AG04450 (cell line): ENCODE measurements around the gene ZNF516. TPM values are rescaled to one million over a fixed set of nuclear protein-coding genes. Genes with fewer than 3 reads are reported as not detected.

Source experiments
- CTCF ChIA-PET: fragments of 300-600, 350-600 bp; formaldehyde crosslinking; extraction: SDS; loops from one replicate; lab custom pipeline; 2022; ENCODE audit warnings: antibody characterized with exemption, inconsistent platforms; lab: Charles Lee
- POLR2A ChIA-PET: fragments of 350-600 bp; formaldehyde crosslinking; extraction: SDS; loops from one replicate; lab custom pipeline; 2021; ENCODE audit warnings: antibody characterized with exemption, inconsistent platforms; lab: Yijun Ruan, JAX
- DNase-seq: peaks from one replicate; pipeline ENCODE4 v3.0.0-alpha.2; 2011; ENCODE audit warnings: low read depth, low spot score
- H3K27ac ChIP-seq: one replicate; pipeline ENCODE4 v1.5.1; 2012; ENCODE audit warnings: low read depth, low read length, control low read depth
- H3K27me3 ChIP-seq: one replicate; pipeline ENCODE4 v1.6.0; 2012; ENCODE audit warnings: low read length; ENCODE audit not compliant: control insufficient read depth, insufficient read depth
- H3K4me3 ChIP-seq: 2 replicates; pipeline ENCODE4 v1.5.1; 2011; ENCODE audit warnings: mild to moderate bottlenecking, low read depth, low read length, control low read depth
- H3K9me3 ChIP-seq: 2 replicates; pipeline ENCODE4 v1.5.1; 2012; ENCODE audit warnings: low read length; ENCODE audit not compliant: control insufficient read depth, insufficient read depth
- CTCF ChIP-seq: IDR thresholded peaks from 2 replicates; pipeline ENCODE4 v1.5.1; 2011; ENCODE audit warnings: low read depth, low read length, control low read depth, inconsistent platforms
- polyA plus RNA-seq: library from polyadenylated mRNA; depleted of rRNA; stranded (reverse); fragments of >200 nt; gene quantifications from 2 replicates; pipeline ENCODE4 v1.2.3, GENCODE V29; 2011

Gene ZNF516
- polyA plus RNA-seq, 1 experiment = 15.5 TPM

GRCh38 chr18:76466410-76466991, 28.5 kb downstream of the ZNF516 start:
- no peak for DNase-seq
- Histone ChIP-seq H3K4me3 (no peak overlapping the region), H3K27ac (no peak overlapping the region), H3K9me3 (peaks cover 6% of the 10 kb centered on the region; the same call in 1 of the 2 replicates), H3K27me3 (no peaks in the 10 kb centered on the region)
- ChIA-PET POLR2A (no interaction called here), CTCF (no interaction called here)
- no peak for TF ChIP-seq CTCF

- no peak for TF ChIP-seq CTCF
- Histone ChIP-seq H3K4me3 (no peak overlapping the region), H3K27ac (no peak overlapping the region), H3K27me3 (no peaks in the 10 kb centered on the region), H3K9me3 (peaks cover 7% of the 10 kb centered on the region; the same call in 1 of the 2 replicates)
- CTCF ChIA-PET = no interaction called here
- no peak for DNase-seq
- POLR2A ChIA-PET = no interaction called here
Observed at GRCh38 chr18:76465630-76466409, 29.2 kb downstream of the ZNF516 start.

GRCh38 chr18:76464281-76465259, 30.5 kb downstream of the ZNF516 start:
- TF ChIP-seq CTCF = no peak
- peaks cover 7% of the 10 kb centered on the region; the same call in 1 of the 2 replicates for H3K9me3 ChIP-seq
- CTCF ChIA-PET = no interaction called here
- no peak overlapping the region for H3K27ac ChIP-seq
- no peaks in the 10 kb centered on the region for H3K27me3 ChIP-seq
- no peak overlapping the region for H3K4me3 ChIP-seq
- POLR2A ChIA-PET = no interaction called here
- no peak for DNase-seq

GRCh38 chr18:76463872-76464271, 31.2 kb downstream of the ZNF516 start:
- Histone ChIP-seq H3K27me3 (no peaks in the 10 kb centered on the region), H3K9me3 (peaks cover 7% of the 10 kb centered on the region; the same call in 1 of the 2 replicates), H3K27ac (no peak overlapping the region), H3K4me3 (no peak overlapping the region)
- CTCF ChIA-PET = no interaction called here
- TF ChIP-seq CTCF = no peak
- no peak for DNase-seq
- POLR2A ChIA-PET = no interaction called here
